Measurements from ENCODE around the gene MPO. TPM values are rescaled to one million over a fixed set of nuclear protein-coding genes. Genes with fewer than 3 reads are reported as not detected.

Gene MPO
- total and polyA plus RNA-seq, 10 of the 15 experiments (the other 5 are each of a cell fraction or from before 2014, with no cell fraction given), result 0.06 to 0.49 (median 0.14) TPM

DNA sequence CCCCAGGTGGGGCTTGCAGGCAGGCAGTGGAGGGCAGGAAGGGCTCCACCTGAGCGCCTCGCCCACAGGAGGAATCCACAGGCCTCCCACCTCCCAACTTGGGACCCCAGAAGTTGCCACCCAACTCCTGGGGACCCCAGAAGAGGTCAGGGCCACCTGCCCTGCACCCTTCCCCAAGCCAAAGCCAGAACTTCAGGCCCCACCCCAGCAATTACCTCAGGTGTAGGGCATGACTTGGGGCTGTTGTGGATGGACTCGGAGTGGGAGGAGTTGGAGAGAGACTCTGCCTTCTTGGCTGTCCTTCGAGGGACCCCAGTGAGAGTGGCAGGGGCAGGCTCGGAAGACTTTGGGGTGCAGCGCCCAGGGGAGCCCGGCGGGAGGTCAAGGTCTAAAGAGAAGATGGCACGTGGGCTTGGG, 37.3 kb upstream of the MPO start (continued):
- TF ChIP-seq STAT1 (conservative IDR thresholded peaks at IDR 0.05) (no peak), SMAD1 (IDR thresholded peaks at IDR 0.05; ENCODE audit: low read depth, partially characterized antibody) (no peak), FOXK2 (IDR thresholded peaks at IDR 0.05) (no peak), CHD2 (IDR thresholded peaks at IDR 0.05; ENCODE audit: borderline replicate concordance, low read depth, low read length) (no peak), NR2C2 (IDR thresholded peaks at IDR 0.05; ENCODE audit: borderline replicate concordance, control insufficient read depth, insufficient read length, low read depth) (no peak), RFX5 (IDR thresholded peaks at IDR 0.05; ENCODE audit: low read depth, low read length) (no peak)

DNA sequence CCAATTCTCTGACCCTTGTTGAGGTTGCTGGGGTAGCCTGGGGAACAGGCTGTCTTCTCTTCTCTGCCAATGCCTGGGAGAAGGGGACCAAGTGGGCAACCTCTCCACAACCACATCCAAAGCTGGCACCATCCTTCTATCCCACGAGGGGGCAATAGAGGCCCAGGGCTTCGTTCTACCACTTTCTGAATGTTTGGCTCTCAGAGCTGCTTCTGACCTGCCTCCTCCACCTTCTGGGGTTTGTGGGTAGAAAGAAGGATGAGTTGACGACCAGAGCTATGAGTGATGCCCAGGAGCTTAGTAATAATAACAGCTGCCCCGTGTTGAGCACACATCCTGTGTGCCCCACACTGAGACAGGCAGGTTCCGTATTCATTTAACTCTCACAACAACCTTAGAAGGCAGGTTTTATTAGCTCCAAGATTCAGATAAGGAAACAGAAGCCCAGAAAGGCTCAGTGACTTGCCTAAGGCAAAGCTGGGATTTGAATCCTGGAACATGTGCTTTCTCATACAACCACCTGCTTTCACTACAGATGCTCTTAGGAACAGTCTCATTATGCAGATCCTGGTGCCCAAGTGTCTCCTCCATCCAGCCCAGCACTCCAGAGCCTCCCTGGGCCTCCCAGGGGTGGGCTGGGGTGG, 36.8 kb upstream of the MPO start:
- in situ Hi-C loops (cut with MboI) (loop anchor here (5.0 kb wide), 1 partner anchor 130 kb away; no protein-coding TSS in a partner anchor), intact Hi-C loops (cut with micrococcal nuclease; ENCODE audit: unreplicated experiment) (loop anchor here (1.0 kb wide), 3 partner anchors 27 to 130 kb away; partner anchors contain the start of gene RNF43)
- Histone ChIP-seq H3K36me3 (ENCODE audit: control insufficient read depth in 2 of 2, insufficient read depth in 2 of 2, low read length in 1 of 2) (peaks cover 0 to 2% of the 10 kb centered on the region in 2 experiments; a peak in 1 of 4 replicates), H3K79me2 (ENCODE audit: control insufficient read depth, insufficient read depth, low read length) (no peaks in the 10 kb centered on the region), H3K4me2 (ENCODE audit: control insufficient read depth, insufficient read depth) (peak overlapping the region; percentile 31; the same call in 1 of the 2 replicates), H3K9me3 (replicated peaks; ENCODE audit: control insufficient read depth, insufficient read depth, low read length) (no peaks in the 10 kb centered on the region), H4K20me1 (ENCODE audit: control insufficient read depth, insufficient read depth) (no peaks in the 10 kb centered on the region), H3K4me3 (no peak overlapping the region), H3K27me3 (replicated peaks in 1 of 2; ENCODE audit: control insufficient read depth in 2 of 2, insufficient read depth in 2 of 2, low read length in 1 of 2) (no peaks in the 10 kb centered on the region), H2AFZ (ENCODE audit: control insufficient read depth, low read depth, low read length) (no peak overlapping the region), H3K4me1 (ENCODE audit: control insufficient read depth, insufficient read depth, low read length) (peaks cover 7% of the 10 kb centered on the region), H3K27ac (ENCODE audit: control insufficient read depth, insufficient read depth) (peak overlapping the region; percentile 50), H3K9ac (ENCODE audit: control insufficient read depth, insufficient read depth, low read length) (peak overlapping the region; percentile 43; the same call in 1 of the 2 replicates)
- ChIA-PET RAD21 (ENCODE audit: unreplicated experiment) (interaction anchor here (0.7 to 10.9 kb wide), 41 partner anchors 8 to 687 kb away, joined by 3 to 227 read pairs (median 4); partner anchors contain the start of genes MTMR4, RNF43, SUPT4H1 and TSPOAP1), CTCF (interaction anchor here (0.5 to 6.5 kb wide), 51 partner anchors 9 to 696 kb away, joined by 3 to 163 read pairs (median 6); partner anchors contain the start of genes MTMR4, RNF43, SUPT4H1 and TSPOAP1), SMC1A (ENCODE audit: uncharacterized antibody, unreplicated experiment) (interaction anchor here (0.6 to 12.9 kb wide), 41 partner anchors 8 to 198 kb away, joined by 3 to 249 read pairs (median 6); partner anchors contain the start of genes RNF43, SUPT4H1 and TSPOAP1), POLR2A (interaction anchor here (0.7 to 1.6 kb wide), 16 partner anchors 8 to 197 kb away, joined by 3 to 17 read pairs (median 4); partner anchors contain the start of genes MTMR4, RNF43 and TSPOAP1)
- FAIRE-seq, result peak; percentile 87
- DNase-seq (ENCODE audit: low read depth, low spot score), result peak; percentile 66
- peak; percentile 95 for ATAC-seq
- no TSS peak for BruUV-seq (replicated peaks)
- WGBS (ENCODE audit: insufficient coverage, insufficient replicate concordance, low lambda C conversion rate, missing lambda C conversion rate), result 0% methylated on average over 5 of the region's 5 CpGs
- 0 out of 2 replicates have a peak, but pooled peaks have one; percentile 51 for TF ChIP-seq YY1 (IDR thresholded peaks at IDR 0.05; ENCODE audit: low read depth, low read length)
- 0 out of 2 replicates have a peak, but pooled peaks have one; percentile 50 for TF ChIP-seq SMARCA5 (IDR thresholded peaks at IDR 0.05)
- no peak for TF ChIP-seq CHD1 (IDR thresholded peaks at IDR 0.05; ENCODE audit: low read depth, low read length)
- TF ChIP-seq POLR2A (IDR thresholded peaks at IDR 0.05; ENCODE audit: low read depth, low read length), result peak; percentile 22; the same call in 1 of the 2 replicates
- TF ChIP-seq ZNF622 (IDR thresholded peaks at IDR 0.05), result no peak
- peak; percentile 93 for TF ChIP-seq RAD21 (IDR thresholded peaks at IDR 0.05; ENCODE audit: insufficient read depth, low read depth, low read length)
- TF ChIP-seq PAX5 (IDR thresholded peaks at IDR 0.05; ENCODE audit: borderline replicate concordance, low read depth, low read length), result no peak
- no peak for TF ChIP-seq WRNIP1 (IDR thresholded peaks at IDR 0.05; ENCODE audit: borderline replicate concordance, low read depth, low read length)
- no peak for TF ChIP-seq NFIC (IDR thresholded peaks at IDR 0.05; ENCODE audit: low read depth, low read length)
- TF ChIP-seq IKZF2 (IDR thresholded peaks at IDR 0.05), result no peak
- TF ChIP-seq, protein P1, sequence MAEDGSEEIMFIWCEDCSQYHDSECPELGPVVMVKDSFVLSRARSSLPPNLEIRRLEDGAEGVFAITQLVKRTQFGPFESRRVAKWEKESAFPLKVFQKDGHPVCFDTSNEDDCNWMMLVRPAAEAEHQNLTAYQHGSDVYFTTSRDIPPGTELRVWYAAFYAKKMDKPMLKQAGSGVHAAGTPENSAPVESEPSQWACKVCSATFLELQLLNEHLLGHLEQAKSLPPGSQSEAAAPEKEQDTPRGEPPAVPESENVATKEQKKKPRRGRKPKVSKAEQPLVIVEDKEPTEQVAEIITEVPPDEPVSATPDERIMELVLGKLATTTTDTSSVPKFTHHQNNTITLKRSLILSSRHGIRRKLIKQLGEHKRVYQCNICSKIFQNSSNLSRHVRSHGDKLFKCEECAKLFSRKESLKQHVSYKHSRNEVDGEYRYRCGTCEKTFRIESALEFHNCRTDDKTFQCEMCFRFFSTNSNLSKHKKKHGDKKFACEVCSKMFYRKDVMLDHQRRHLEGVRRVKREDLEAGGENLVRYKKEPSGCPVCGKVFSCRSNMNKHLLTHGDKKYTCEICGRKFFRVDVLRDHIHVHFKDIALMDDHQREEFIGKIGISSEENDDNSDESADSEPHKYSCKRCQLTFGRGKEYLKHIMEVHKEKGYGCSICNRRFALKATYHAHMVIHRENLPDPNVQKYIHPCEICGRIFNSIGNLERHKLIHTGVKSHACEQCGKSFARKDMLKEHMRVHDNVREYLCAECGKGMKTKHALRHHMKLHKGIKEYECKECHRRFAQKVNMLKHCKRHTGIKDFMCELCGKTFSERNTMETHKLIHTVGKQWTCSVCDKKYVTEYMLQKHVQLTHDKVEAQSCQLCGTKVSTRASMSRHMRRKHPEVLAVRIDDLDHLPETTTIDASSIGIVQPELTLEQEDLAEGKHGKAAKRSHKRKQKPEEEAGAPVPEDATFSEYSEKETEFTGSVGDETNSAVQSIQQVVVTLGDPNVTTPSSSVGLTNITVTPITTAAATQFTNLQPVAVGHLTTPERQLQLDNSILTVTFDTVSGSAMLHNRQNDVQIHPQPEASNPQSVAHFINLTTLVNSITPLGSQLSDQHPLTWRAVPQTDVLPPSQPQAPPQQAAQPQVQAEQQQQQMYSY (CRISPR knock-in tag; IDR thresholded peaks at IDR 0.05), result no peak
- no peak for TF ChIP-seq SUPT20H (IDR thresholded peaks at IDR 0.05; ENCODE audit: borderline replicate concordance, control insufficient read depth, low read depth, low read length)
- no peak for TF ChIP-seq CEBPB (IDR thresholded peaks at IDR 0.05; ENCODE audit: borderline replicate concordance in 1 of 2, low read depth in 2 of 2, low read length in 2 of 2)
- no peak for TF ChIP-seq FOXK2 (IDR thresholded peaks at IDR 0.05)
- TF ChIP-seq NR2C2 (IDR thresholded peaks at IDR 0.05; ENCODE audit: borderline replicate concordance, control insufficient read depth, insufficient read length, low read depth), result no peak

Measured in GM12878 (cell line).